ENCODE measurements around the gene TCIRG1. TPM values are rescaled to one million over a fixed set of nuclear protein-coding genes. Genes with fewer than 3 reads are reported as not detected.

The TCIRG1 gene
- total and polyA plus RNA-seq, 2 experiments from 2014 or later = 75.9 to 118 TPM

GRCh38 chr11:67998150-67999045, 40.4 kb upstream of the TCIRG1 start:
- no peak overlapping the region for H3K4me2 ChIP-seq (ENCODE audit: unreplicated experiment)
- DNase-seq = no peak
- no peaks in the 10 kb centered on the region for H3K36me3 ChIP-seq (ENCODE audit: low read depth)
- no peaks in the 10 kb centered on the region for H3K9me2 ChIP-seq (ENCODE audit: insufficient read depth)
- H2AFZ ChIP-seq = no peak overlapping the region
- H3K9ac ChIP-seq = no peak overlapping the region
- no peaks in the 10 kb centered on the region for H3K79me2 ChIP-seq (ENCODE audit: insufficient read depth)
- no peaks in the 10 kb centered on the region for H3K27me3 ChIP-seq (replicated peaks; ENCODE audit: insufficient read depth)
- no peak overlapping the region for H3K27ac ChIP-seq
- H3K4me1 ChIP-seq (ENCODE audit: insufficient read depth) = no peaks in the 10 kb centered on the region
- no peak overlapping the region for H3K4me3 ChIP-seq
- TF ChIP-seq EZH2 (IDR thresholded peaks at IDR 0.05; ENCODE audit: insufficient read depth, poor library complexity, severe bottlenecking) (no peak), EZH2phosphoT487 (IDR thresholded peaks at IDR 0.05; ENCODE audit: insufficient read depth, low read depth) (no peak)
- H3F3A ChIP-seq (ENCODE audit: insufficient read depth) = no peaks in the 10 kb centered on the region; the same call in 1 of the 2 replicates
- in situ Hi-C loops (cut with MboI) = no loop called here
- H3K9me3 ChIP-seq (ENCODE audit: low read depth) = no peaks in the 10 kb centered on the region
- H4K20me1 ChIP-seq (ENCODE audit: insufficient read depth) = no peaks in the 10 kb centered on the region
- 88 to 96% methylated on average over 9 of the region's 9 CpGs for WGBS, 2 experiments (ENCODE audit: low coverage in 1 of 2, low lambda C conversion rate in 2 of 2, missing lambda C conversion rate in 2 of 2)

DNA sequence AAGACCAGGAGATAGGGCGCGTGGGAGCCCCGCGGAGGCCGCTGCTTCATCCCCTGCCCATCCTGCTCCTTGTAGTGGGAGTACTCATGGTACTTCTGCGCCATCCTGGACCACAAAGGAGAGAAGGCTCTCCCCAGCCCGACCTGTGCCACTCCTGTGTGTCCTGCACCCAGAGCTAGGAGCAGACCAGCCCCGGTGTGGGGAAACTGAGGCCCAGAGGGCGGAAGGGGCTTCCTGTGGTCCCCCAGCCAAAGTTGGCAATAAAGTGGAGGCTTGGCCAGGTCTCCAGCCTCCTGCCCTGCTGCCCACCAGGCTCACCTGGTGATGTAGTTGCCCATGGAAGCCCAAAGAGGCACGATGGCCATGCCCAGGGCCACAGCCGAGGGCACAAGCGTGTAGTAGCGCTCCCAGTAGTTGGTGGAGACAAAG, 39.6 kb upstream of the TCIRG1 start:
- H3K9me2 ChIP-seq (ENCODE audit: insufficient read depth) = no peaks in the 10 kb centered on the region
- in situ Hi-C loops (cut with MboI) = no loop called here
- TF ChIP-seq EZH2phosphoT487 (IDR thresholded peaks at IDR 0.05; ENCODE audit: insufficient read depth, low read depth) (no peak), EZH2 (IDR thresholded peaks at IDR 0.05; ENCODE audit: insufficient read depth, poor library complexity, severe bottlenecking) (no peak)
- no peak overlapping the region for H2AFZ ChIP-seq
- WGBS, 2 experiments (ENCODE audit: low coverage in 1 of 2, low lambda C conversion rate in 2 of 2, missing lambda C conversion rate in 2 of 2) = 98 to 99% methylated on average over 13 of the region's 13 CpGs
- no peaks in the 10 kb centered on the region for H3K79me2 ChIP-seq (ENCODE audit: insufficient read depth)
- no peaks in the 10 kb centered on the region for H3K27me3 ChIP-seq (replicated peaks; ENCODE audit: insufficient read depth)
- no peak overlapping the region for H3K4me2 ChIP-seq (ENCODE audit: unreplicated experiment)
- DNase-seq = no peak
- H3K9ac ChIP-seq = no peak overlapping the region
- H3K27ac ChIP-seq = no peak overlapping the region
- no peak overlapping the region for H3K4me3 ChIP-seq
- H3K4me1 ChIP-seq (ENCODE audit: insufficient read depth) = no peaks in the 10 kb centered on the region
- H3K36me3 ChIP-seq (ENCODE audit: low read depth) = no peaks in the 10 kb centered on the region
- no peaks in the 10 kb centered on the region for H4K20me1 ChIP-seq (ENCODE audit: insufficient read depth)
- H3F3A ChIP-seq (ENCODE audit: insufficient read depth) = no peaks in the 10 kb centered on the region; the same call in 1 of the 2 replicates
- H3K9me3 ChIP-seq (ENCODE audit: low read depth) = no peaks in the 10 kb centered on the region

- no peaks in the 10 kb centered on the region for H3K4me1 ChIP-seq (ENCODE audit: insufficient read depth)
- H3K27me3 ChIP-seq (replicated peaks; ENCODE audit: insufficient read depth) = no peaks in the 10 kb centered on the region
- H3K4me3 ChIP-seq = no peak overlapping the region
- DNase-seq = no peak
- WGBS, 2 experiments (ENCODE audit: low coverage in 1 of 2, low lambda C conversion rate in 2 of 2, missing lambda C conversion rate in 2 of 2) = 88 to 94% methylated on average over 4 to 5 of the region's 5 CpGs
- H3K27ac ChIP-seq = no peak overlapping the region
- no peaks in the 10 kb centered on the region for H3K79me2 ChIP-seq (ENCODE audit: insufficient read depth)
- TF ChIP-seq EZH2 (IDR thresholded peaks at IDR 0.05; ENCODE audit: insufficient read depth, poor library complexity, severe bottlenecking) (no peak), EZH2phosphoT487 (IDR thresholded peaks at IDR 0.05; ENCODE audit: insufficient read depth, low read depth) (no peak)
- H4K20me1 ChIP-seq (ENCODE audit: insufficient read depth) = no peaks in the 10 kb centered on the region
- no peaks in the 10 kb centered on the region; the same call in 1 of the 2 replicates for H3F3A ChIP-seq (ENCODE audit: insufficient read depth)
- H3K9me3 ChIP-seq (ENCODE audit: low read depth) = no peaks in the 10 kb centered on the region
- H3K9ac ChIP-seq = no peak overlapping the region
- no peaks in the 10 kb centered on the region for H3K36me3 ChIP-seq (ENCODE audit: low read depth)
- no peak overlapping the region for H2AFZ ChIP-seq
- in situ Hi-C loops (cut with MboI) = no loop called here
- no peaks in the 10 kb centered on the region for H3K9me2 ChIP-seq (ENCODE audit: insufficient read depth)
- H3K4me2 ChIP-seq (ENCODE audit: unreplicated experiment) = no peak overlapping the region
These were observed 39.1 kb upstream of the TCIRG1 start for GRCh38 chr11:67999704-68000103.

- no peak overlapping the region for H2AFZ ChIP-seq
- H3K27me3 ChIP-seq (replicated peaks; ENCODE audit: insufficient read depth) = no peaks in the 10 kb centered on the region
- no peaks in the 10 kb centered on the region for H3K36me3 ChIP-seq (ENCODE audit: low read depth)
- in situ Hi-C loops (cut with MboI) = no loop called here
- H3K4me2 ChIP-seq (ENCODE audit: unreplicated experiment) = no peak overlapping the region
- DNase-seq = no peak
- H3K9ac ChIP-seq = no peak overlapping the region
- H3K4me1 ChIP-seq (ENCODE audit: insufficient read depth) = no peaks in the 10 kb centered on the region
- no peaks in the 10 kb centered on the region for H3K9me2 ChIP-seq (ENCODE audit: insufficient read depth)
- H3K79me2 ChIP-seq (ENCODE audit: insufficient read depth) = no peaks in the 10 kb centered on the region
- no peaks in the 10 kb centered on the region for H3K9me3 ChIP-seq (ENCODE audit: low read depth)
- TF ChIP-seq EZH2phosphoT487 (IDR thresholded peaks at IDR 0.05; ENCODE audit: insufficient read depth, low read depth) (no peak), EZH2 (IDR thresholded peaks at IDR 0.05; ENCODE audit: insufficient read depth, poor library complexity, severe bottlenecking) (no peak)
- no peaks in the 10 kb centered on the region for H4K20me1 ChIP-seq (ENCODE audit: insufficient read depth)
- no peak overlapping the region for H3K27ac ChIP-seq
- WGBS, 2 experiments (ENCODE audit: low coverage in 1 of 2, low lambda C conversion rate in 2 of 2, missing lambda C conversion rate in 2 of 2) = 67 to 70% methylated on average over 9 of the region's 9 CpGs
- no peaks in the 10 kb centered on the region; the same call in 1 of the 2 replicates for H3F3A ChIP-seq (ENCODE audit: insufficient read depth)
- H3K4me3 ChIP-seq = no peak overlapping the region
These were observed 36.3 kb upstream of the TCIRG1 start for GRCh38 chr11:68002575-68002937.
